Measurements from ENCODE around the gene DAO.

DNA sequence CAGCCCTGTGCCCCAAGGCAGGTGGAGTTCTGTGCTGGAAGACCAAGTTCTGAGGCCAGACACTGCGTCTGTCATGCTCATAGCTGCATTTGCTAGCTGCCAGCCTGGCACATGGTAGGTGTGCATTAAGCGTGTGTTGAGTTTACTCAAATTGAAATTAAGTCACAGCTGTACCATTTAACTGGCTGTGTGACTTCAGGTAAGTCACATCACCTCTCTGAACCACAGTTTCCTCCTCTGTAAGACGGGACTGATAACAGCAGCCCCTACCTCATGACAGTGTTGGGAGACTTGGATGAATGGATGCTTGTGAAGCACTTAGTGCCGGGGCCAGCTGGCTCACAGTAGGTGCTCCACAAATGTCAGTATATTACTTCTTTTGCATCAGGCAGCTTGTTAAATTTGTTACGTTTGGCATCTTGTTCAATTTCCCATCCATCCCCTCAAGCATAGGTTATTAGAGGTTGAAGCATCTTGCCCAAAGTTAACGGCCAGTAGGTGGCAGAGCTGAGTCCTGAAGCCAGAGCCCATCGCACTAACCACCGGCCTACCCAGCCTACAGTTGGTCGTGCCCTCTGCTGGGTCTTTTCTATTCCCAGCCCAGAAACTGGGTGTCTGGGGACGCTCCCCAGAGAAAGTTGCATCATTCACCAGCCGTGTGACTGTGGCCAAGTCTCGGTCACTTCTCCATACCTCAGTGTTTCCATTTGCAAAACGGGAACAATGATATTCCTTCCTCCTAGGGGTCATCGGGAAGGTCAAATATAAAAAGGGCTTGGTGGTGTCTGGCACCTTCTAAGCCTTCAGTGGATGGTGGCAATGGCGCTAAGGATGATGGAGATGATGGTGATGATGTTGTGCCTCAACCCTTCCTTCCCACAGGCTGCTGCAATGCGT, 4.5 kb downstream of the DAO start:
- TF ChIP-seq, protein P1, sequence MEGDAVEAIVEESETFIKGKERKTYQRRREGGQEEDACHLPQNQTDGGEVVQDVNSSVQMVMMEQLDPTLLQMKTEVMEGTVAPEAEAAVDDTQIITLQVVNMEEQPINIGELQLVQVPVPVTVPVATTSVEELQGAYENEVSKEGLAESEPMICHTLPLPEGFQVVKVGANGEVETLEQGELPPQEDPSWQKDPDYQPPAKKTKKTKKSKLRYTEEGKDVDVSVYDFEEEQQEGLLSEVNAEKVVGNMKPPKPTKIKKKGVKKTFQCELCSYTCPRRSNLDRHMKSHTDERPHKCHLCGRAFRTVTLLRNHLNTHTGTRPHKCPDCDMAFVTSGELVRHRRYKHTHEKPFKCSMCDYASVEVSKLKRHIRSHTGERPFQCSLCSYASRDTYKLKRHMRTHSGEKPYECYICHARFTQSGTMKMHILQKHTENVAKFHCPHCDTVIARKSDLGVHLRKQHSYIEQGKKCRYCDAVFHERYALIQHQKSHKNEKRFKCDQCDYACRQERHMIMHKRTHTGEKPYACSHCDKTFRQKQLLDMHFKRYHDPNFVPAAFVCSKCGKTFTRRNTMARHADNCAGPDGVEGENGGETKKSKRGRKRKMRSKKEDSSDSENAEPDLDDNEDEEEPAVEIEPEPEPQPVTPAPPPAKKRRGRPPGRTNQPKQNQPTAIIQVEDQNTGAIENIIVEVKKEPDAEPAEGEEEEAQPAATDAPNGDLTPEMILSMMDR (IDR thresholded peaks at IDR 0.05; ENCODE audit: poor library complexity): peak; percentile 44
- TF ChIP-seq EZH2 (IDR thresholded peaks at IDR 0.05; ENCODE audit: borderline replicate concordance) (no peak), EZH2phosphoT487 (IDR thresholded peaks at IDR 0.05; ENCODE audit: low read depth, severe bottlenecking, unreplicated experiment) (no peak)
